GM18951 (cell line): ENCODE data around the gene FOXA2.

Experiments
- POLR2A ChIP-seq: IDR thresholded peaks from 4 replicates; pipeline ENCODE4 v1.6.1; 2011; ENCODE audit warnings: mild to moderate bottlenecking; ENCODE audit not compliant: insufficient read length, insufficient read depth; ENCODE audit errors: extremely low read depth
- in situ Hi-C: fragments of 300-500 bp; cut with MboI; formaldehyde crosslinking; loops from one replicate; pipeline ENCODE4 v1.12.0; 2022; ENCODE audit warnings: low sequenced_read_pairs, mixed read lengths, inconsistent platforms; ENCODE audit not compliant: unreplicated experiment

FOXA2 gene

GRCh38 chr20:22601361-22602141, 17.2 kb upstream of the FOXA2 start:
- TF ChIP-seq POLR2A: no peak
- in situ Hi-C loops: no loop called here

GRCh38 chr20:22599258-22599657, 14.9 kb upstream of the FOXA2 start:
- in situ Hi-C loops: loop anchor here (25.0 kb wide), 1 partner anchor 262 kb away; no protein-coding TSS in a partner anchor

DNA sequence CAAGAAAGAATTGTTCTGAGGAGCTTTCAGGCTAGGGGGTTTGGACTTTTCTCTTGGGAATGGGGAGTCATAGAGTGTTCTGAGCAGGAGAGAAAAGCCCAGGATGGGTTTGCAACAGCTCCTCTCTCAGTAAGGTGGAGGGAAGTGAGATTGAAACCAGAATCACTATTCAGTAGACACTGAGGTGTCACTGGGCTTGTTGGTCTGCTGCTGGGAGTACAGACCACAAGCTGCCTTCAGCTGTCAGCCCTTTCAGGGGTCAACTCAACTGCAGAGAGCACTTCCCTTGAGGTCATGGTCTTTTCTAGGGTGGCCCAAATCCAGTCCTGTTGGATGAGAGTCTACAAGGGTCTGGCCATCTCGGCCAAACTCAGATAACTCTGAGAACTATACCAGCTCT, 12.9 kb upstream of the FOXA2 start:
- no peak for TF ChIP-seq POLR2A
- in situ Hi-C loops: loop anchor here (25.0 kb wide), 1 partner anchor 260 kb away; no protein-coding TSS in a partner anchor

DNA sequence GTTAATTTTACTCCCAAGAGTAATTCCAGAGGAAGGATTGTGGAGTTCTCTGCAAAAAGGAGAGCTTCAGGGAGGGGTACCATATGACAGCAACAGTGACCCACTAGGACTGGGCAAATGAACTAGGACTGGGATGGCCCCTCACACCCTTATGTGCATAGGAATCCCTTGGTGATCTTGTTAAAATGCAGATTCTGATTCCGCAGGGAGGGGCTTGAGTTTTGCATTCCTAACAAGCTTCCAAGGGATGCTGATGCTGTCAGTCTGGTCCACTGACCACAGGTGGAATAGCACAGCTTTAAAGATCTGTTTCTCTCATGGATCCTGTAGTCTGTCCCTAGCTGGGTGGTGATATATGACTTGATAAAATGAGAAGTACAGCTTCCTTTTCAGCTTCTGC, 6.3 kb upstream of the FOXA2 start:
- in situ Hi-C loops: loop anchor here (25.0 kb wide), 1 partner anchor 253 kb away; no protein-coding TSS in a partner anchor
- TF ChIP-seq POLR2A: no peak

GRCh38 chr20:22586645-22587310, 2.4 kb upstream of the FOXA2 start:
- no peak for TF ChIP-seq POLR2A
- in situ Hi-C loops: loop anchor here (25.0 kb wide), 1 partner anchor 249 kb away; no protein-coding TSS in a partner anchor

- in situ Hi-C loops: loop anchor here (25.0 kb wide), 1 partner anchor 249 kb away; no protein-coding TSS in a partner anchor
- TF ChIP-seq POLR2A: no peak
Measured at GRCh38 chr20:22585786-22586493, 1.6 kb upstream of the FOXA2 start.

- TF ChIP-seq POLR2A: no peak
- in situ Hi-C loops: loop anchor here (25.0 kb wide), 1 partner anchor 248 kb away; no protein-coding TSS in a partner anchor
Measured at GRCh38 chr20:22584922-22585785, 782 bp upstream of the FOXA2 start.

DNA sequence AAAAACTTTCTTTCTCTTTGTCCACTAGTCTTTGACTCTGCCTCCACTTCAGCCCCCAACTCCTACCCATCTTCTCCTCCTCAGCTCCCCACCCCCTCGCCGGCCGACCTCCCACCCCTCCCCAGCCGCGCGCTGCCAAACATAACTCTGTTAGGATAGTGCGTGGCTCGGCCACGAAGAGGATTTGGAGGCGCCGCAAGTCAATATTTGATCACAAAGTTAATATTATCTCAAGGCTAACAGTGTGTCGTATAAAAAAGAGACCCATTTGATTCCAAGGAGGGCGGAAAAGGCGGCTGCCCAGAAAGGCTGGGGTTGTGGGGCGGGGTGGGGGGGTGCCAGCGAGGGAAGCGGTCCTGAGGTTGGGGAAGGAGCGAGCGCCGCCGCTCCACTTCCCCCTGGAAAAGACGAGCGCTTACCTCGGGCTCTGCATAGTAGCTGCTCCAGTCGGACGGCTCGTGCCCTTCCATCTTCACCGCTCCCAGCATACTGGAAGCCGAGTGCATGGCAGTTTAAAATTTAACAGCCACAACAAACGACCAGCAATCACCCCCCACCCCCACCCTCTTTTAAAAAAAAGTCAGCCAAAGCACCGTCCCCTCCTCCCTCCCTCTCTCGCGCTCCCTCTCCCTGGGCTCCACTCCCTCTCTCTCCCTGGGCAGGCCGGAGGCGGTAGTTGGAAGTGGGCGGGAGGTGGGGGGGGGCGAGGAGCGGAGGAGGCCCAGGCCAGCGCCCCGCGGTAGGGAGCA, 425 bp downstream of the FOXA2 start:
- in situ Hi-C loops: loop anchor here (25.0 kb wide), 1 partner anchor 247 kb away; no protein-coding TSS in a partner anchor
- no peak for TF ChIP-seq POLR2A

- in situ Hi-C loops: loop anchor here (25.0 kb wide), 1 partner anchor 246 kb away; no protein-coding TSS in a partner anchor
Measured at GRCh38 chr20:22582964-22583772, 1.2 kb downstream of the FOXA2 start.

GRCh38 chr20:22582386-22582963, 1.9 kb downstream of the FOXA2 start:
- TF ChIP-seq POLR2A: no peak
- in situ Hi-C loops: loop anchor here (25.0 kb wide), 1 partner anchor 245 kb away; no protein-coding TSS in a partner anchor

More at GRCh38 chr20:22582964-22583772, 1.2 kb downstream of the FOXA2 start:
- TF ChIP-seq POLR2A: no peak
